Activated CD4-positive, alpha-beta T cell treated with anti-CD3 and anti-CD28 coated beads, Interleukin-2, amount 50 U/mL, for 24 hours (primary cell): Measurements from ENCODE around the gene KCNQ1.

Experiments
- DNase-seq, 2 donors: peaks; one replicate each; pipeline ENCODE4 v3.0.0-alpha.2; 2020; ENCODE audit warnings: low read depth in 1 of 2, low spot score in 1 of 2

The KCNQ1 gene

DNA sequence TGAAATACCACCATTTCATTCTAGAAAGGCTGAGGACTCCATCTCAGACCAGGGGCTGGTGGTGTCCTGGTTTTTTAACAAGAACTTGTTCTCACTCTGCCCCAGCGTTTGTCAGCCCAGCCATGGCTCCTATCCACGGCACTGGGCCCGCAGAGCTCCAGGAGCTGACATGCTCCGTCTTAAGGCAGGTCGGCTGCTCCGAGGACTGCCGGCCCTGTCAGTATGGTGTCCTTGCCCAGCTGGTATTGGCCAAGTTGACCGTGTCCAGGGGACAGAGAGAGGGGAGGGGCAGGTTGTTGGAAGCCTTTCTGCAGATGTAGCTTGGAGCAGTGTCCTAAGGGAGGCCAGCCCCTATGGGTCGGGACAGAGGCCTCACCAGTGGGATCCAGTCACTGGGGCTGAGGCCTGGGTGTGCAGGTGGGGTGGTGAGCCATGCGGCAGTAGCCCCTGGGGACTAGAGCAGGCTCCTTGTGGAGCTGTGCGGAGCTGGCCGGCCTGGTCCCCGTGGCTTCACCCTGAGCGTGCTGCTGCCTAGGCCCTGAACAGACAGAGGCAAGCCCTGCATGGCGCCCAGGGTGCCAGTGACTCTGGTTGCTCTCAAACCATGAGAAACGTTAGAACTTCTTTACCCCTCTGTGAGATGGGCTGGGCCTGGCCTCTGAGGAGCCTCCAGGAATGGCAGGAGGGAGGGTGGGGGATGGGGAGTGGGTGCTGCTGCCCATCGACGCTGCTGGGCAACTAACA lies 294.9 kb downstream of the KCNQ1 start:
- DNase-seq = no peak

DNA sequence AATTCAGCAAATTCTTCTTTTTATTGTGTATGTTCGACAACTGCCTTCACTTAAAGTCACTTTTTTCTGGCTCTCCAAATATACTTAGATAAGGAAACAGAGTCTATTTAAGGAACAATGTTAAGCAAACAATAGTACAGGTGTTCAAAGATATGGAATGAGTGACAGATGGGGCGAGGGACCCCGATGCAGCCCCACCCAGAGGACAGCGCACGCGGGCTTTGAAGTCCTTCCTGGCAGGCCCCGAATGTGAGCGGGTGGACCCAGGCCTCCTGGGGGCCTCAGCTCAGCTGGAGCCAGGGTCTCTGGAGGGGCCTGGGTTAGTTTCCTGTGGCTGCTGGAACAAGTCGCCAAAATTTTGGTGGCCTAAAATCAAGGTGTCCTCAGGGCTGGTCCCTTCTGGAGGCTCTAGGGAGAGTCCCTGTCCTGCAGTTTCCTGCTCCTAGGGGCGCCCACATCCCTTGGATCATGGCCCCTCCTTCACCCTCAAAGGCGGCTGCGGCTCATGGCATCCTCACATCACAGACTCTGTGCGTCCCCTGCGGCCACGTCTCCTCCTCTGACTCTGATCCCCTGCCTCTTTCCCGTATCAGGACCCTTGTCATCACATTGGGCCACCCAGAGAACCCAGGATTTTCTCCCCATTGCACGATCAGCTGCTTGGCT lies 295.6 kb downstream of the KCNQ1 start:
- no peak for DNase-seq

DNA sequence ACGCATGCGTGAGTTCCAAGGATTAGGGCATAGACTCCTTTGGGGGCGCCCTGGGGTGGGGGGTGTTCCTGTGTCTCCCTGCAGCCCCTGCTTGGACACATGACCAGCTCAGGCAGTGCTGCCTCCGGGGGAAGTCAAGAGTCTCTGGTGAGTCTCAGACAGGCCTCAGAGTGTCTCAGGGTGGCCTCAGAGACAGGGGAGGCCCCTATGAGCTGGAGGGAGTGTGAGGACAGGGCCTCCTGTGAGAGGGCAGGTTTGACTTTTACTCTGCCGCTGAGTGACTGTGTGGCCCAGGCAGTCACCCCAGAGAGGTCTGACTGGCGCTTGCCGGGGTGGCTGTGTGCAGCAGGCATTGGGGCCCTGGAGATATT lies 296.2 kb downstream of the KCNQ1 start:
- DNase-seq = no peak

DNA sequence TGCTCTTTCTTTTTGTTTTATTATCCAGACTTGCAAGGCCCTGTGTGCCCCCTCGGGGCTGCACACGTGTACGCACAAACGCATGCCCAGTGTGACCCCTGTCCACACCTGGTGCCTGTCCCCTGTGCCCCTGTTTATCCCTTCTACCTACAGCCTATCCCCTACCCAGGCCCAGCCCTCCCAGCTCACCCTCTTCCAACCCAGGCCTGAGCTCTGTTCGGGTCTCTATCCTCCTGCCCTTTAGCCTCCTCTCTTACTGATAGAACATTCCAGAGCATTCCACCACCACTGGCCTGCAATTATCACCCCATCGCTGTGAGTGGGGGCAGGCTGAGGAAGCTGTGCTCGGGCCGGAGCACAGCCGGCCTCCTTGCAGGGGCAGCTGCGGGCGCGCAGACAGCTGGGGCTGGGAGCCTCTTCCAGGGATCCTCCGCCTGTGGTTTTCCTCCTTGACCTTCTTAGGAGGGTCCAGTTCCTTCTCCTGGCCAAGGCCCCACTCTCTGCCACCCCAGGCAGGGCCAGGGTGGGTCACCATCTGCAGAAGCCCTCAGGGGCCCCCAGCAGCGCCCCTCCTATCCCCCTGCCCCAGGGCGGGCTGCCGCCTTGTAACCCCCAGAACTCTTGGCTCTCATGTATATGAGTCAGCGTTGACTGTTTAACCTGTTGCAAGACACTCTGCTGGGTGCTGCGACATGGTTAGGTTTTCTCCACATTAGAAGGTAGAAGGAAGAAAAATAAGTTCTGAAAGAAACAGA lies 296.7 kb downstream of the KCNQ1 start:
- no peak for DNase-seq

DNA sequence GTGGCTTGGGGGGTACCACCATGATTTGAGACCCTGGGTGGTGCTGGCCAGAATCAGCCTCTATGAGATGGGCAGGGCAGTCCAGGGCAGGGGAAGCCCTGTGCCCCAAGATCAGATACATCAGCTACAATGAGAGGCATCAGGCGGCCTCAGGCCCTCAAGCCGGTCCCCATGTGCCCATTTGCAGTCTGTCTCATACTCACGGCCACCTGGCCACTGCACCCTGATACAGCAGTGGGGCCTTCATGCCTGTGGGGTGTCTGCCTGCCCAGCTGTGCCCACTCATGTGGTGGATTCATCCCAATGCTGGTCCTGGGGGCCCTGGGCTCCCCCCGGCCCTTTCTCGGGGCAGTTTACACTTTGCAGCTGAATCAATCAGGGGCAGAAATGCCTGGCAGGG lies 297.4 kb downstream of the KCNQ1 start:
- DNase-seq = no peak

DNA sequence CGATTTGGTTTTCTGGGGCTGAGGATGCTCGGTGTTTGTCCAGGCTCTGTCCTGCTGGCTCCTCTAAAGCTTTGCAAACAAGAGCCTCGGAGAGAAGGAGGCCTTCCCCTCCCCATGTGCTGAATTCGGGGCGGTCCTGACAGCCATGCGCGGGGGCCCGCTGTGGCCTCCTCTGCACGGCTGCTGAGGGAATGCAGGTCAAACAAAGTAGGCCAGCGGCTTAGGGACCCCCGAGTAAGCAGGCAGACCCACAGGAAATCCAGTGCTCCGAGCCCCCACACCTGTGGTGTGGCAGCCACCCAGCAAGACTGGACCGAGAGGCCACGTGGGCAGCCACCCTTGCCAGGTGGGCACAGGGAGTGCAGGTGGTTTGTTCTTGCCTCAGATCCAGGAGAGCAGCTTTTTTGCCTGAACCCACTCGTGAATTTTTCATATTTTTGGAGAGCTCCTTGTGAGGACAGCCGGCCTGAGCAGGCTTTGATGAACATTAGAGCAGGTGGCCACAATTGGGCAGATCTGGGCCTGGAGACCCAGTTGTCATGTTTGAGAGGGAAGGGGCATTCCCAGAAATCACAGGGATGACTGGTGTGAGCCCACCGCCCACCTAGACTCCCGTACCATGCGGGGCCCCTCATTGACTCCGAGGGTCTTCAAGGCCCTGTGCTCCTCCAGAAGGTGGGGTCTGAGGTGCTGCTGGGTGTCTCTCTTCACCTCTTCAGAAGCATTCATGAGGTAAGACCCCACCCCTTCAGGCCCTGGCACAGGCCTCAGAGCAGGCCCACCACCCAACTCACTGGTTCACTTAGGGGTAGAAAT lies 298.0 kb downstream of the KCNQ1 start:
- DNase-seq = no peak

GRCh38 chr11:2743427-2744110 lies 298.8 kb downstream of the KCNQ1 start:
- DNase-seq = no peak

DNA sequence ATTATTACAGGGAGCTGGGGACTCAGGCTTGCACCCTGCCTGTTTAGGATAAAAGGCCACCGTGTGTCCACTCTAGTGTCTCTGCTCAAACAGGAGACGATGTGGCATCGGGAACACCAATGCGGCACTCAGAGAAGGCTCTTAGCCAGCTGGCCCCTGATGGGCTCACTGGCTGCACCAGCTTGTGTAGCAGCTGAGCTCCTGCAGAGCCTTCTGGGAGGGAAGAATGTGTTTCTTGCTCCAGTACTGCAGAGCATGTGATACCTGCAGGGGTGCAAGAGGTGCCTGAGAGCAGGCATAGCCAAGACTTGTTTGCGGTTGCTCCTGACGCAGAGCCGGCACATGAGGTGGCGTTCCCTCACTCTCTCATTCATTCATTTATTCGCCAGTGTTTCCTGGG lies 299.4 kb downstream of the KCNQ1 start:
- no peak for DNase-seq

DNA sequence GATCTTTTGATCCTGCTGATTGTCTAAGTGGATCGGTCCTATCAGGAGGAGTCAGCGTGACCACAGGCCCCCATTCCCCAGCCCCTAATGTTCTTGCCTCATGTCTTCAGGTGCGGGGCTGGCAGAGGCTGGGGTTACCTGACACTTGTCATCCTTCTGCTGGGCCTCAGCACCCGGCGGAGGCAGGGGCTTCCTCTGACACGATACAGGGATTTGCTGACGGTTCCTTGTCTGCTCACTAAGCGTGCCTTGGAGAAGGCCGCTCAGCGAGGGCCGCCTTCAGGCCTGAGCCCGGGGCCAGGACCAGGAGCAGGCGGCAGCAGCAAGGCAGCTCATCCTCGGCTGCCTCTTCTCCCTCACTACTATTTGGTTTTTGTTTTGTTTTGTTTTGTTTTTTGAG lies 300.7 kb downstream of the KCNQ1 start:
- DNase-seq = no peak

DNA sequence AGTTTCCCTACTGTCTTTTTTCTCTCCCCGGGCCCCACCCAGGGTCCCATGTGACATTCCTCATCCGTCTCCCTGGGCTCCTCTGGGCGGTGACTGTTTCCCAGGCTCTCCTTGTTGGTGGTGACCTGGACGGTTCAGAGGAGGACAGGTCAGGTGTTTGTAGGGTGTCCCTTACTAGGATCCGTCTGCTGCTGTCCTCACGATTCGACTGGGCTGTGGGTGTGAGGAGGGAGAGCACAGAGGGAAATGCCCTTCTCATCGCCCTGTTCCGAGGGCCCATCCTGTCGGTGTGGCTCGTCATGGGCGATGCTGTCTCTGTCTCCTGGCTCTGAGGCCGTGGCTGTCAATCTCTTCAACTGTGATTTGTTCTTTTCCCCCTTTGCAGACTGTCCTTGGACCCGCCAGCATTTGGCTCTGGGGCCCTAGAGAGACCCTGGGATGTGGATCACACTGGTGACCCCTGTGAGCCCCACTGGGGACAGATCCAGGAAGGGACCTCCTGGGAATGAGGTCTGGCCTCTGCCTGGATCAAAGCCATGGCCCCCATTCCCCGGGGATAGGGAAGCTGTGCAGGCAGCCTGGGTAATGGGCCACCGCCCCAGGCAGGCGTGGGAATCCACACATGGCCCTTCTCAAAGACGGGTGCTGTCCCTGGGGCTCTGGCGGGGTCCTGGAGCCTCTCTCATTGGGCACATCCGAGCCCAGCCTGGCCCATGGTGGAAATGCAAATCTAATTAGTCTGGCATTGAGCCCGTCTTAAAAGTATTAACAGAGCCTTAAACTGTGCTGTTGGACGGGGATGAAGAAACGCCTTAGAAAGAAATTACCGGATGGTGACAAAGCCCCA lies 301.8 kb downstream of the KCNQ1 start:
- DNase-seq = no peak

- no peak for DNase-seq
Measured at GRCh38 chr11:2747248-2748027, 302.6 kb downstream of the KCNQ1 start.

- no peak for DNase-seq
Measured at GRCh38 chr11:2748061-2748813, 303.4 kb downstream of the KCNQ1 start.

- no peak for DNase-seq
Measured at GRCh38 chr11:2748814-2749554, 304.2 kb downstream of the KCNQ1 start.

DNA sequence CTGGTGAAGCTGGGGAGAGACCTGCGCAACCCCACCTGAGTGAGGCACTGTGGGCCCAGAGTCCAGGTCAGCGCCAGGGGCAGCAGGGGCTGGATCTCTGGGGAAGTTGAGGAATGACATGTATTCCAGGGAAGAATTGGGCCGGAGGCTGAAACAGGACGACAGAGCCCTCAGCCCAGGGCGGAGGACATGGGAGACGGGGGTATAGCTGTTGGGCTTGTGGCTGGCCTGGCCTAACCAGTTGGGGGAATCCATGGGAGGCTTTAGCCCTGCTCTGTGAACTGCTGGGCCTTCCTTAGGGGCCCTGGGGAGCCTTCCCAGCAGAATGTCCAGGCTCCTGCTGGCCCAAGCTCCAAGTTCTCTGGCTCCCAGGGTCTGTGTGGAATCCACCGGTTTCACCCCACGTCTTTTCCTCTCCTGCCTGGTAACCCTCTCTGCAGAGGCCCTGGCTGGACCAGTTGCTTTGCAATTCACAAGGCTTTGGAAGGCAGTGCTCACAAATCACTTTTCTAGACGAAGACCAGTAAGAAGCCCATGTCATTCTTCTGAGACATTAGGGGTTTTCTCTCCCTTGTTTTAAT lies 305.4 kb downstream of the KCNQ1 start:
- DNase-seq = no peak

DNA sequence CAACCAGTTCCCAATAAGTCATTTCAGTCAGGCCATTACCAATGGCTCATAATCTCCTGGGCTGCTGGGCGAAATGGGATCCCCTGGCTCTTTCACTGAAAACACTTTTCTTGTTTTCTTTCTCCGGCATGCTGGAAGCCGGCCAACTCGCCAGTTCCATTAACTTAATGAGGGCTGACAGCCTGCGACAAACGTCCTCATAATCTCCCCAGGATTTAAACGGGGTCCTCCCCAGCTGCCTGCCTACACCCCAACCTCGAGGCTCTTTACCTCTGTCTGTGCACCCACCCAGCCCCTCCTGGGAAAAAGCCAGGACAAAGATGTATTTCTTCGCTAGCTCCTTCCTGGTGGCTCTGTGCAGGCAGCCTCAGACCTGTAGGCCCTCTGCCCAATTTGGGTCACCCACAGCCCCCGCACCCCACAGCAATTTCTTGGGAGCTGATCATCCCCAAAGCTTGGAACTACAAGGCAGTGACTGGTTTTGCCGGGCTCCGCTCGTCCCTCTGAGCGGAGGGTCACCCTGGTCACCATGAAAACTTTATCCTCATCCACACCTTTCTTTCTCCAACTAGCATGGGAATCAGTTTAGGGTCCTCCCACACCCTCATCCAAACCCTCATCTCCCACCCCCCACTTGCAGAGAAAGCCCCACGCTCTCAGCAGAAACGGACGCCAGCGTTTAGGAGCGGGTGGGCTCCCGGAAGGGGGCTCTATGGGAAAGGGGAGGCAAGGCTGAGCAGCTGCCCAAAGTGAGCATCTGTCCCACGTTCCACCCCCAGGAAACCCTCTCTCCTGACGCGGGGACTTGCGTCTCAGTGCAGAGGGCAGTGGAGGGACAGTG lies 306.1 kb downstream of the KCNQ1 start:
- DNase-seq = no peak

- DNase-seq = no peak
Measured at GRCh38 chr11:2751523-2752203, 306.9 kb downstream of the KCNQ1 start.
